SU-DHL-6 (cell line): Measurements from ENCODE around the gene MAP2.

Source experiments
- H2AFZ ChIP-seq: fragments of 200-600 bp; sonication (generic); 2 replicates; pipeline ENCODE4 v1.6.1; 2014; ENCODE audit warnings: low read depth, mild to moderate bottlenecking, moderate library complexity, mixed read lengths, antibody characterized with exemption, low read length; ENCODE audit not compliant: severe bottlenecking
- H3F3A ChIP-seq: fragments of 200-600 bp; shearing (Covaris generic); 2 replicates; pipeline ENCODE4 v1.6.0; 2016; ENCODE audit warnings: antibody characterized with exemption, mild to moderate bottlenecking; ENCODE audit not compliant: insufficient read depth
- H3K27ac ChIP-seq: fragments of 200-600 bp; sonication (generic); 2 replicates; pipeline ENCODE4 v1.5.1; 2016; ENCODE audit warnings: low read depth, mild to moderate bottlenecking, low read length, moderate library complexity, mixed read lengths
- H3K27me3 ChIP-seq: fragments of 200-600 bp; sonication (generic), shearing (Covaris generic); 2 replicates; pipeline ENCODE4 v1.6.0; 2014; ENCODE audit warnings: mild to moderate bottlenecking, low read length
- H3K36me3 ChIP-seq: fragments of 200-600 bp; sonication (generic); 2 replicates; pipeline ENCODE4 v1.6.1; 2014; ENCODE audit warnings: mild to moderate bottlenecking, low read length, mixed read lengths
- H3K4me2 ChIP-seq: fragments of 300-600, 200-600 bp; shearing (Covaris generic), sonication (generic); 2 replicates; pipeline ENCODE4 v1.6.0; 2014; ENCODE audit warnings: low read length, low read depth, mild to moderate bottlenecking; ENCODE audit not compliant: poor library complexity, severe bottlenecking
- H3K4me3 ChIP-seq: fragments of 200-600 bp; sonication (generic); 2 replicates; pipeline ENCODE4 v1.5.1; 2014; ENCODE audit warnings: antibody characterized with exemption, low read length, mild to moderate bottlenecking, mixed read lengths; ENCODE audit not compliant: insufficient read depth, poor library complexity, severe bottlenecking
- H3K79me2 ChIP-seq: fragments of 200-600 bp; sonication (generic); 2 replicates; pipeline ENCODE4 v1.6.1; 2014; ENCODE audit warnings: mild to moderate bottlenecking, low read length, moderate library complexity; ENCODE audit not compliant: insufficient read depth
- H3K9ac ChIP-seq: fragments of 200-600 bp; sonication (generic); 2 replicates; pipeline ENCODE4 v1.7.0; 2014; ENCODE audit warnings: mild to moderate bottlenecking, low read length
- H3K9me2 ChIP-seq: fragments of 200-600 bp; sonication (generic); replicated peaks from 2 replicates; pipeline ENCODE4 v1.6.1; 2014; ENCODE audit warnings: low read length; ENCODE audit not compliant: insufficient read depth
- H3K9me3 ChIP-seq: fragments of 200-600 bp; sonication (generic); 2 replicates; pipeline ENCODE4 v1.6.1; 2014; ENCODE audit warnings: low read length, mixed read lengths; ENCODE audit not compliant: insufficient read depth
- H4K20me1 ChIP-seq: fragments of 200-600 bp; sonication (generic); 2 replicates; pipeline ENCODE4 v1.6.1; 2014; ENCODE audit warnings: low read depth, mild to moderate bottlenecking, antibody characterized with exemption, low read length, moderate library complexity, mixed read lengths
- CTCF ChIP-seq: fragments of 200-600 bp; sonication (generic); IDR thresholded peaks from one replicate; pipeline ENCODE4 v1.5.1; 2017; ENCODE audit warnings: antibody characterized with exemption, mild to moderate bottlenecking, low read length, moderate library complexity; ENCODE audit not compliant: insufficient read depth, poor library complexity, severe bottlenecking
- EZH2phosphoT487 ChIP-seq: fragments of 200-600 bp; sonication (generic), shearing (Covaris generic); conservative IDR thresholded peaks from 2 replicates; pipeline ENCODE4 v1.6.1; 2018; ENCODE audit warnings: mild to moderate bottlenecking, antibody characterized with exemption, low read length, moderate library complexity, mixed read lengths

Gene MAP2

GRCh38 chr2:209688385-209688784 lies 264.5 kb downstream of the MAP2 start:
- no peak overlapping the region for H3K9ac ChIP-seq
- no peaks in the 10 kb centered on the region for H3K36me3 ChIP-seq
- H3K4me2 ChIP-seq = no peak overlapping the region
- no peak for TF ChIP-seq EZH2phosphoT487
- TF ChIP-seq CTCF = no peak
- H4K20me1 ChIP-seq = no peaks in the 10 kb centered on the region; the same call in 1 of the 2 replicates
- no peaks in the 10 kb centered on the region for H3K79me2 ChIP-seq
- H3K4me3 ChIP-seq = no peak overlapping the region
- H2AFZ ChIP-seq = no peak overlapping the region
- no peaks in the 10 kb centered on the region for H3K9me3 ChIP-seq
- H3K27ac ChIP-seq = no peak overlapping the region
- H3F3A ChIP-seq = no peaks in the 10 kb centered on the region
- H3K9me2 ChIP-seq = no peaks in the 10 kb centered on the region
- H3K27me3 ChIP-seq = no peaks in the 10 kb centered on the region

GRCh38 chr2:209690029-209690754 lies 266.3 kb downstream of the MAP2 start:
- H3K27me3 ChIP-seq = no peaks in the 10 kb centered on the region
- no peaks in the 10 kb centered on the region for H3F3A ChIP-seq
- H3K9me2 ChIP-seq = no peaks in the 10 kb centered on the region
- no peaks in the 10 kb centered on the region for H3K9me3 ChIP-seq
- no peak for TF ChIP-seq EZH2phosphoT487
- no peak for TF ChIP-seq CTCF
- no peaks in the 10 kb centered on the region for H3K36me3 ChIP-seq
- H4K20me1 ChIP-seq = no peaks in the 10 kb centered on the region; the same call in 1 of the 2 replicates
- no peaks in the 10 kb centered on the region for H3K79me2 ChIP-seq
- H3K27ac ChIP-seq = no peak overlapping the region
- no peak overlapping the region for H3K9ac ChIP-seq
- no peak overlapping the region for H3K4me3 ChIP-seq
- no peak overlapping the region for H2AFZ ChIP-seq
- H3K4me2 ChIP-seq = no peak overlapping the region

GRCh38 chr2:209694748-209695147 lies 270.9 kb downstream of the MAP2 start:
- no peaks in the 10 kb centered on the region for H3K79me2 ChIP-seq
- H3K9me3 ChIP-seq = no peaks in the 10 kb centered on the region
- H3F3A ChIP-seq = no peaks in the 10 kb centered on the region
- H3K4me3 ChIP-seq = no peak overlapping the region
- TF ChIP-seq CTCF (no peak), EZH2phosphoT487 (no peak)
- H3K9me2 ChIP-seq = no peaks in the 10 kb centered on the region
- no peak overlapping the region for H2AFZ ChIP-seq
- no peak overlapping the region for H3K4me2 ChIP-seq
- no peaks in the 10 kb centered on the region for H3K36me3 ChIP-seq
- H3K27ac ChIP-seq = no peak overlapping the region
- no peaks in the 10 kb centered on the region for H4K20me1 ChIP-seq
- H3K27me3 ChIP-seq = no peaks in the 10 kb centered on the region
- no peak overlapping the region for H3K9ac ChIP-seq
